HepG2 (cell line): ENCODE results near the gene LRRC25. TPM values are rescaled to one million over a fixed set of nuclear protein-coding genes. Genes with fewer than 3 reads are reported as not detected.

Experiments
- ARID2 ChIP-seq: sonication (generic); formaldehyde crosslinking; IDR thresholded peaks from 2 replicates; pipeline ENCODE4 v1.8.1; 2022; ENCODE audit warnings: mild to moderate bottlenecking, missing genetic modification reagents, borderline replicate concordance
- GATAD1 ChIP-seq: IDR thresholded peaks from 2 replicates; pipeline ENCODE4 v1.6.1; 2016; ENCODE audit warnings: missing genetic modification reagents, missing compliant biosample characterization
- HCFC1 ChIP-seq: fragments of 150-350 bp; IDR thresholded peaks from 2 replicates; pipeline ENCODE4 v1.6.1; 2014; ENCODE audit warnings: low read depth, low read length
- HES4 ChIP-seq: sonication (generic); formaldehyde crosslinking; IDR thresholded peaks from 2 replicates; pipeline ENCODE4 v1.9.0; 2021; ENCODE audit warnings: mild to moderate bottlenecking, missing genetic modification reagents, borderline replicate concordance
- HMG20A ChIP-seq: IDR thresholded peaks from 2 replicates; pipeline ENCODE4 v1.6.1; 2016; ENCODE audit warnings: borderline replicate concordance
- KDM1A ChIP-seq: IDR thresholded peaks from 2 replicates; pipeline ENCODE4 v1.6.1; 2016; ENCODE audit warnings: missing compliant biosample characterization
- PHF20 ChIP-seq: sonication (generic); formaldehyde crosslinking; IDR thresholded peaks from 2 replicates; pipeline ENCODE4 v1.5.0; 2020; ENCODE audit warnings: mild to moderate bottlenecking, missing genetic modification reagents
- RORA ChIP-seq: sonication (generic); formaldehyde crosslinking; IDR thresholded peaks from 2 replicates; pipeline ENCODE4 v1.5.0; 2020; ENCODE audit warnings: mild to moderate bottlenecking, missing genetic modification reagents, moderate library complexity
- TMF1 ChIP-seq: sonication (generic); formaldehyde crosslinking; IDR thresholded peaks from 2 replicates; pipeline ENCODE4 v1.8.1; 2022; ENCODE audit warnings: low read depth, missing genetic modification reagents
- ZBTB3 ChIP-seq: sonication (generic); formaldehyde crosslinking; IDR thresholded peaks from 2 replicates; pipeline ENCODE4 v1.4.0; 2020; ENCODE audit warnings: low read depth, mild to moderate bottlenecking, moderate library complexity, missing genetic modification reagents, borderline replicate concordance
- ZNF550 ChIP-seq: sonication (generic); formaldehyde crosslinking; IDR thresholded peaks from 2 replicates; pipeline ENCODE4 v1.4.0; 2020; ENCODE audit warnings: mild to moderate bottlenecking, missing genetic modification reagents, borderline replicate concordance
- ZNF567 ChIP-seq: sonication (generic); formaldehyde crosslinking; IDR thresholded peaks from 2 replicates; pipeline ENCODE4 v1.8.1; 2023; ENCODE audit warnings: mild to moderate bottlenecking, missing genetic modification reagents, borderline replicate concordance
- ZNF629 ChIP-seq: sonication (generic); formaldehyde crosslinking; conservative IDR thresholded peaks from 2 replicates; pipeline ENCODE4 v1.5.0; 2020; ENCODE audit warnings: missing genetic modification reagents
- ZNF780A ChIP-seq: sonication (generic); formaldehyde crosslinking; IDR thresholded peaks from 2 replicates; pipeline ENCODE4 v1.8.0; 2022; ENCODE audit warnings: mild to moderate bottlenecking, missing genetic modification reagents, moderate library complexity
- polyA plus RNA-seq, 8 experiments: library from polyadenylated mRNA; depleted of rRNA in 3 of 8; stranded (reverse) in 7 of 8; unstranded in 1 of 8; fragments of >200 nt; fragmentation: Illumina TruSeq in 4 of 8; extraction: Trizol in 4 of 8; gene quantifications; 2 replicates each; pipeline versions ENCODE4 v1.2.1 to v1.2.3, GENCODE V29; 2011 to 2016; ENCODE audit warnings: low read depth in 4 of 8, missing spikeins in 1 of 8, mixed read lengths in 1 of 8; ENCODE audit not compliant: insufficient read depth in 1 of 8
- total RNA-seq, 5 experiments: library from RNA; depleted of rRNA; stranded (reverse); fragments of >200 nt; fragmentation: Illumina TruSeq; extraction: Trizol; gene quantifications; 2 replicates each; pipeline ENCODE4 v1.2.3, GENCODE V29; 2016; ENCODE audit warnings: low read depth in 1 of 5
- TF ChIP-seq, protein P1 (sequence below): sonication (generic); formaldehyde crosslinking; IDR thresholded peaks from 2 replicates; pipeline ENCODE4 v1.8.0; 2022; ENCODE audit warnings: mild to moderate bottlenecking, missing genetic modification reagents, borderline replicate concordance
- TF ChIP-seq, protein P2 (sequence below): sonication (generic); formaldehyde crosslinking; IDR thresholded peaks from 2 replicates; pipeline ENCODE4 v1.4.0; 2020; ENCODE audit warnings: missing genetic modification reagents
- TF ChIP-seq, protein P3 (sequence below): IDR thresholded peaks from 2 replicates; pipeline ENCODE4 v1.6.1; 2016; ENCODE audit warnings: low read depth

The LRRC25 gene
- total and polyA plus RNA-seq, 2 of the 13 experiments (the other 11 are each of a cell fraction or from before 2014, with no cell fraction given), result 0.13 to 0.53 TPM

DNA sequence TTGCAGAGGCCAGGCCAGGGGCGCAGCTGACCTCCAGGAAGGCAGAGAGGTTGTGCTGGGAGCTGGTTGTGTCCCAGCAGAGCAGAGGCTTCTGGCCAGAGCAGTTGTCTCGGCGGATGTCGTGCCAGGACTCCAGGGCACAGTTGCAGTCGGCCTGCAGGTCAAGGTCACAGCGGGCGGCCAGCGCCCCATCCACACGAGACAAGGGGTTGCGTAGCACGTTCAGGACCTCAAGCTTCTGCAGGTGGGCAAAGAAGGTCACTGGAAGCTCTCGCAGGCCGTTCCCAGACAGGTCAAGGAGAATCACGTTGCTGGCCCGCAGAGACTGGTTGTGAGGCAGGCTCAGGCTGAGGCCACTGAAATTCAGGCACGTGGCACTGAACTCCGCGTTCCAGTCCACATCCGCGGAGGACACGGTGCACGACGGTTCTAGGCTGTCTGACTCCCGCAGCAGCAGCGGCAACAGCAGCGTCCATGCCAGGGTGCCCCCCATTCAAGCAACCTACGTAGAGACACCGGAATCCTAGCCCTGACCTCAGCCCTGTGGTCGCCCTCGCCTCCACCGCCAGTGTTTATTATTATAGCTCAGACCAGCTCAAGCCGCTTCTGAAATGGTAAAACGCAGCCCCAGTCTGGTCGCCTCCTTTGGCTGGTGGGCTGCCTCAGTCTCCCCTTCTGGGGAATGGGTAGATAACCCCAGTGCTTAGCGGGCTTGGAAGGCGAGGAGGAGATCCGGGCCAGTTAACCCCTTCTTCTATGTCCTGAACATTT is 766 bp downstream of the LRRC25 start (continued):
- TF ChIP-seq, protein P1, sequence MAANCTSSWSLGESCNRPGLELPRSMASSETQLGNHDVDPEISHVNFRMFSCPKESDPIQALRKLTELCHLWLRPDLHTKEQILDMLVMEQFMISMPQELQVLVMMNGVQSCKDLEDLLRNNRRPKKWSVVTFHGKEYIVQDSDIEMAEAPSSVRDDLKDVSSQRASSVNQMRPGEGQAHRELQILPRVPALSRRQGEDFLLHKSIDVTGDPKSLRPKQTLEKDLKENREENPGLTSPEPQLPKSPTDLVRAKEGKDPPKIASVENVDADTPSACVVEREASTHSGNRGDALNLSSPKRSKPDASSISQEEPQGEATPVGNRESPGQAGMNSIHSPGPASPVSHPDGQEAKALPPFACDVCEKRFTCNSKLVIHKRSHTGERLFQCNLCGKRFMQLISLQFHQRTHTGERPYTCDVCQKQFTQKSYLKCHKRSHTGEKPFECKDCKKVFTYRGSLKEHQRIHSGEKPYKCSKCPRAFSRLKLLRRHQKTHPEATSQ (CRISPR knock-in tag), result no peak
- TF ChIP-seq ZNF567 (CRISPR knock-in tag) (0 out of 2 replicates have a peak, but pooled peaks have one; percentile 36), KDM1A (0 out of 2 replicates have a peak, but pooled peaks have one; percentile 1), ZNF629 (CRISPR knock-in tag) (peak; percentile 96), HMG20A (peak; percentile 23; the same call in 1 of the 2 replicates), RORA (CRISPR knock-in tag) (no peak), PHF20 (CRISPR knock-in tag) (no peak), HCFC1 (no peak), ARID2 (peak; percentile 48; the same call in 1 of the 2 replicates), ZBTB3 (CRISPR knock-in tag) (no peak), ZNF780A (no peak), HES4 (CRISPR knock-in tag) (no peak), GATAD1 (no peak), TMF1 (CRISPR knock-in tag) (peak; percentile 80), ZNF550 (CRISPR knock-in tag) (no peak)
- TF ChIP-seq, protein P2, sequence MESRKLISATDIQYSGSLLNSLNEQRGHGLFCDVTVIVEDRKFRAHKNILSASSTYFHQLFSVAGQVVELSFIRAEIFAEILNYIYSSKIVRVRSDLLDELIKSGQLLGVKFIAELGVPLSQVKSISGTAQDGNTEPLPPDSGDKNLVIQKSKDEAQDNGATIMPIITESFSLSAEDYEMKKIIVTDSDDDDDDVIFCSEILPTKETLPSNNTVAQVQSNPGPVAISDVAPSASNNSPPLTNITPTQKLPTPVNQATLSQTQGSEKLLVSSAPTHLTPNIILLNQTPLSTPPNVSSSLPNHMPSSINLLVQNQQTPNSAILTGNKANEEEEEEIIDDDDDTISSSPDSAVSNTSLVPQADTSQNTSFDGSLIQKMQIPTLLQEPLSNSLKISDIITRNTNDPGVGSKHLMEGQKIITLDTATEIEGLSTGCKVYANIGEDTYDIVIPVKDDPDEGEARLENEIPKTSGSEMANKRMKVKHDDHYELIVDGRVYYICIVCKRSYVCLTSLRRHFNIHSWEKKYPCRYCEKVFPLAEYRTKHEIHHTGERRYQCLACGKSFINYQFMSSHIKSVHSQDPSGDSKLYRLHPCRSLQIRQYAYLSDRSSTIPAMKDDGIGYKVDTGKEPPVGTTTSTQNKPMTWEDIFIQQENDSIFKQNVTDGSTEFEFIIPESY (CRISPR knock-in tag), result no peak
- TF ChIP-seq, protein P3, sequence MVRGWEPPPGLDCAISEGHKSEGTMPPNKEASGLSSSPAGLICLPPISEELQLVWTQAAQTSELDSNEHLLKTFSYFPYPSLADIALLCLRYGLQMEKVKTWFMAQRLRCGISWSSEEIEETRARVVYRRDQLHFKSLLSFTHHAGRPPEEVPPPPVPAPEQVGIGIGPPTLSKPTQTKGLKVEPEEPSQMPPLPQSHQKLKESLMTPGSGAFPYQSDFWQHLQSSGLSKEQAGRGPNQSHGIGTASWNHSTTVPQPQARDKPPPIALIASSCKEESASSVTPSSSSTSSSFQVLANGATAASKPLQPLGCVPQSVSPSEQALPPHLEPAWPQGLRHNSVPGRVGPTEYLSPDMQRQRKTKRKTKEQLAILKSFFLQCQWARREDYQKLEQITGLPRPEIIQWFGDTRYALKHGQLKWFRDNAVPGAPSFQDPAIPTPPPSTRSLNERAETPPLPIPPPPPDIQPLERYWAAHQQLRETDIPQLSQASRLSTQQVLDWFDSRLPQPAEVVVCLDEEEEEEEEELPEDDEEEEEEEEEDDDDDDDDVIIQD (CRISPR knock-in tag), result no peak
